PFSK-1 (cell line): Measurements from ENCODE around the gene LRRC70.

Source experiments
- FOXP2 ChIP-seq: optimal IDR thresholded peaks from 2 replicates; pipeline ENCODE3; 2011; ENCODE audit warnings: borderline replicate concordance, control low read depth, inconsistent platforms; ENCODE audit not compliant: insufficient read depth; ENCODE audit errors: extremely low read length, extremely low read depth
- POLR2AphosphoS5 ChIP-seq: IDR thresholded peaks from 2 replicates; pipeline ENCODE4 v1.6.1; 2012; ENCODE audit warnings: low read depth, mild to moderate bottlenecking, control low read depth, low read length, moderate library complexity
- REST ChIP-seq, 2 experiments: IDR thresholded peaks; 2 replicates each; pipeline versions ENCODE4 v1.6.1 to v1.8.0; 2011 to 2012; ENCODE audit warnings: low read depth in 2 of 2, low read length in 2 of 2, control low read depth in 1 of 2, inconsistent platforms in 1 of 2, mild to moderate bottlenecking in 1 of 2, moderate library complexity in 1 of 2; ENCODE audit not compliant: insufficient read depth in 1 of 2
- SIN3A ChIP-seq: IDR thresholded peaks from 2 replicates; pipeline ENCODE4 v1.6.1; 2012; ENCODE audit warnings: mild to moderate bottlenecking, low read length, moderate library complexity, borderline replicate concordance; ENCODE audit not compliant: insufficient read depth
- TAF1 ChIP-seq: IDR thresholded peaks from 2 replicates; pipeline ENCODE4 v1.6.1; 2012; ENCODE audit warnings: low read length, control low read depth, borderline replicate concordance; ENCODE audit not compliant: insufficient read depth

LRRC70 gene

GRCh38 chr5:62600560-62601252, 22.1 kb downstream of the LRRC70 start:
- TF ChIP-seq FOXP2 = no peak
- no peak for TF ChIP-seq POLR2AphosphoS5
- no peak for TF ChIP-seq REST (IDR thresholded peaks at IDR 0.05; ENCODE audit: insufficient read depth in 1 of 2, low read depth in 2 of 2, low read length in 2 of 2)
- no peak for TF ChIP-seq TAF1
- TF ChIP-seq SIN3A = no peak

GRCh38 chr5:62603934-62604333, 25.3 kb downstream of the LRRC70 start:
- TF ChIP-seq POLR2AphosphoS5 = no peak
- TF ChIP-seq REST (IDR thresholded peaks at IDR 0.05; ENCODE audit: insufficient read depth in 1 of 2, low read depth in 2 of 2, low read length in 2 of 2) = no peak
- no peak for TF ChIP-seq FOXP2
- no peak for TF ChIP-seq SIN3A
- TF ChIP-seq TAF1 = no peak

- TF ChIP-seq SIN3A (no peak), FOXP2 (no peak), REST (IDR thresholded peaks at IDR 0.05; ENCODE audit: insufficient read depth in 1 of 2, low read depth in 2 of 2, low read length in 2 of 2) (no peak), POLR2AphosphoS5 (no peak), TAF1 (no peak)
Measured at GRCh38 chr5:62605638-62606037, 27.0 kb downstream of the LRRC70 start.

GRCh38 chr5:62606878-62607277, 28.3 kb downstream of the LRRC70 start:
- TF ChIP-seq TAF1 (no peak), FOXP2 (no peak), SIN3A (no peak), REST (IDR thresholded peaks at IDR 0.05; ENCODE audit: insufficient read depth in 1 of 2, low read depth in 2 of 2, low read length in 2 of 2) (no peak), POLR2AphosphoS5 (no peak)

- TF ChIP-seq TAF1 (no peak), POLR2AphosphoS5 (no peak), SIN3A (no peak), REST (IDR thresholded peaks at IDR 0.05; ENCODE audit: insufficient read depth in 1 of 2, low read depth in 2 of 2, low read length in 2 of 2) (no peak), FOXP2 (no peak)
Measured at GRCh38 chr5:62607615-62608014, 29.0 kb downstream of the LRRC70 start.
